ENCODE data around the gene TTBK1.

The TTBK1 gene

DNA sequence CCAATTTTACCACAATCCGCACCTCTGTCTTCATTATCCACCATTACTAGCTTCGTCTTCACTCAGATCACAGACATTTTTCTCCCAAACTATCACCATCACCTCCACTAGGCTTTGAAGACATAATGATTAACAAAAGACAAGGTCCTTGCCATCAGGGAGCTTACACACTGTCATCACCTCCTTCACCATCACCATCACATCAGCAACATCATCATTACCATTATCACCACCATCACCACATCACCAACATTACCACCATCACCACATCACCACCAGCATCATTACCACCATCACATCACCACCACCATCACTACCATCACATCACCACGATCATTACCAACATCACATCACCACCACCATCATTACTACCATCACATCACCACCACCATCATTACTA, 50.4 kb downstream of the TTBK1 start:
- Histone ChIP-seq H3K9me3 (no peaks in the 10 kb centered on the region), H3K36me3 (no peaks in the 10 kb centered on the region), H3K27ac (no peak overlapping the region), H3K4me3 (ENCODE audit: low read depth in 1 of 2, low read length in 1 of 2) (no peak overlapping the region), H3K4me1 (ENCODE audit: control insufficient read depth in 1 of 2, insufficient read depth in 1 of 2, low read depth in 1 of 2, low read length in 1 of 2) (no peaks in the 10 kb centered on the region), H3K27me3 (peaks cover 49% of the 10 kb centered on the region)
- TF ChIP-seq, protein P1, sequence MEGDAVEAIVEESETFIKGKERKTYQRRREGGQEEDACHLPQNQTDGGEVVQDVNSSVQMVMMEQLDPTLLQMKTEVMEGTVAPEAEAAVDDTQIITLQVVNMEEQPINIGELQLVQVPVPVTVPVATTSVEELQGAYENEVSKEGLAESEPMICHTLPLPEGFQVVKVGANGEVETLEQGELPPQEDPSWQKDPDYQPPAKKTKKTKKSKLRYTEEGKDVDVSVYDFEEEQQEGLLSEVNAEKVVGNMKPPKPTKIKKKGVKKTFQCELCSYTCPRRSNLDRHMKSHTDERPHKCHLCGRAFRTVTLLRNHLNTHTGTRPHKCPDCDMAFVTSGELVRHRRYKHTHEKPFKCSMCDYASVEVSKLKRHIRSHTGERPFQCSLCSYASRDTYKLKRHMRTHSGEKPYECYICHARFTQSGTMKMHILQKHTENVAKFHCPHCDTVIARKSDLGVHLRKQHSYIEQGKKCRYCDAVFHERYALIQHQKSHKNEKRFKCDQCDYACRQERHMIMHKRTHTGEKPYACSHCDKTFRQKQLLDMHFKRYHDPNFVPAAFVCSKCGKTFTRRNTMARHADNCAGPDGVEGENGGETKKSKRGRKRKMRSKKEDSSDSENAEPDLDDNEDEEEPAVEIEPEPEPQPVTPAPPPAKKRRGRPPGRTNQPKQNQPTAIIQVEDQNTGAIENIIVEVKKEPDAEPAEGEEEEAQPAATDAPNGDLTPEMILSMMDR (IDR thresholded peaks at IDR 0.05), result no peak

DNA sequence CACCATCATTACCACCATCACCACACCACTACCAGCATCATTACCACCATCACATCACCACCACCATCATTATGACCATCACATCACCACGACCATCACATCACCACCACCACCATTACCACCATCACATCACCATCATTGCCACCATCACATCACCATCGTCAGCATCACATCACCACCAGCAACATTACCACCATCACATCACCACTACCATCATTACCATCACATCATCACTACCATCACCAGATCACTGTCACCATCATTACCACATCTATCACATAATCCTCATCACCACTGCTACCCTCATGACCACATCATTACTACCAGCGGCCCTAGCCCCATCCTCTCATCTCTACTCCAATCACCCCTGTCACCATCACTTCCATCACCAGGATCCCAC, 51.3 kb downstream of the TTBK1 start:
- Histone ChIP-seq H3K27me3 (peaks cover 49% of the 10 kb centered on the region), H3K36me3 (no peaks in the 10 kb centered on the region), H3K27ac (no peak overlapping the region), H3K4me3 (ENCODE audit: low read depth in 1 of 2, low read length in 1 of 2) (no peak overlapping the region), H3K4me1 (ENCODE audit: control insufficient read depth in 1 of 2, insufficient read depth in 1 of 2, low read depth in 1 of 2, low read length in 1 of 2) (no peaks in the 10 kb centered on the region), H3K9me3 (no peaks in the 10 kb centered on the region)
- TF ChIP-seq, protein P1 (IDR thresholded peaks at IDR 0.05), result no peak

DNA sequence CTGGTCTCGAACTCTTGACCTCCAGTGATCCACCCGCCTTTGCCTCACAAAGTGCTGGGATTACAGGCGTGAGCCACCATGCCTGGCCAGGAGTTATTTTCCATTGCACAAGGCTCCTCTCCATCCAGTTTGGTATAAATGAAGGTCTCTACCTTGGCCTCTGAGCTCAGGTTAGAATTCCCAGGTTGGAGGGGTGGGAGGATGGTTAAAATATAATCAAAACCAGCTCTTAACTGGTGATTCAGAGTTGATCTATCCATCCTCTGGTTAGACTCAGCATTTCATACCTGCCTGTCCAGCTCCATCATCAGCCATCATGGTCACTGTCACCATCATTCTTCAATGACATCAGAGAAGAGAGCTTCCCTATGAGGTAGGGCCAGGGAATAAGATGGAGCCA, 52.2 kb downstream of the TTBK1 start:
- TF ChIP-seq, protein P1 (IDR thresholded peaks at IDR 0.05), result no peak
- Histone ChIP-seq H3K36me3 (no peaks in the 10 kb centered on the region), H3K4me3 (ENCODE audit: low read depth in 1 of 2, low read length in 1 of 2) (no peak overlapping the region), H3K27me3 (peaks cover 51% of the 10 kb centered on the region), H3K9me3 (no peaks in the 10 kb centered on the region), H3K27ac (no peak overlapping the region), H3K4me1 (ENCODE audit: control insufficient read depth in 1 of 2, insufficient read depth in 1 of 2, low read depth in 1 of 2, low read length in 1 of 2) (no peaks in the 10 kb centered on the region)

DNA sequence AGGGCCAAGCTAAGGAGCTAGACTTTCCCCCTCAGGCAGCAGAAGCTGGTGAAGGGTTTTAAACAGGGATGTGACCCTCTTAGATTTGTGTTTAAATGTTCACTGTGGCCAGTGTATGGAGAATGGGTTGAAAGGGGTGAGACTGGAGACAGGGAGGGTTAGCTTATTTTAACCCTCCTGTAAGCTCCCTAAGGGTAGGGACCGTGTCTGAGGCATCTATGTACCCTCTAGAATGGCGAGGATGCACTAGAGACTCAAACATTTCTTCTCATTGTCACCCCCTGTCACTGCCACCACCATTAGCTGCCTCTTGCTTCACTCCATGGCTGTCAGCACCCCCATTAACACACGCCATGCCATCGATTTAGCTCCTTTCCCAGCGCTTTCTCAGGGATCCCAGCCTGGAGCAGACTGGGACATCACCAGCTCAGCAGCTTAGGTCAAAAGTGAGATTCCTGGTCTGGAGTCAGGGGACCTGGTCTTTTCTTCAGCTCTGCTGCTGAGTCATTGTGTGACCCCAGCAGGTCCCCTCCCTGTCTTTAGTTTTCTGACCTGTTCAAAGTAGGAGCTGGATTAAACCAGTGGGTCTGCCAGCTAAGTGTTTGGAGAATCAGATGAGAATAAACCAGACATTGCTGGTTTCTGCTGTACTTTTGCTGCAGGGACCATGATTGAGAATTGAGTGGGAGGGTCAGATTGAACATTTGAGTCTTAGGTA, 53.7 kb downstream of the TTBK1 start:
- Histone ChIP-seq H3K9me3 (no peaks in the 10 kb centered on the region), H3K4me1 (ENCODE audit: control insufficient read depth in 1 of 2, insufficient read depth in 1 of 2, low read depth in 1 of 2, low read length in 1 of 2) (no peaks in the 10 kb centered on the region), H3K36me3 (no peaks in the 10 kb centered on the region), H3K27me3 (peaks cover 51% of the 10 kb centered on the region), H3K27ac (no peak overlapping the region), H3K4me3 (ENCODE audit: low read depth in 1 of 2, low read length in 1 of 2) (no peak overlapping the region)
- TF ChIP-seq, protein P1 (IDR thresholded peaks at IDR 0.05), result no peak

DNA sequence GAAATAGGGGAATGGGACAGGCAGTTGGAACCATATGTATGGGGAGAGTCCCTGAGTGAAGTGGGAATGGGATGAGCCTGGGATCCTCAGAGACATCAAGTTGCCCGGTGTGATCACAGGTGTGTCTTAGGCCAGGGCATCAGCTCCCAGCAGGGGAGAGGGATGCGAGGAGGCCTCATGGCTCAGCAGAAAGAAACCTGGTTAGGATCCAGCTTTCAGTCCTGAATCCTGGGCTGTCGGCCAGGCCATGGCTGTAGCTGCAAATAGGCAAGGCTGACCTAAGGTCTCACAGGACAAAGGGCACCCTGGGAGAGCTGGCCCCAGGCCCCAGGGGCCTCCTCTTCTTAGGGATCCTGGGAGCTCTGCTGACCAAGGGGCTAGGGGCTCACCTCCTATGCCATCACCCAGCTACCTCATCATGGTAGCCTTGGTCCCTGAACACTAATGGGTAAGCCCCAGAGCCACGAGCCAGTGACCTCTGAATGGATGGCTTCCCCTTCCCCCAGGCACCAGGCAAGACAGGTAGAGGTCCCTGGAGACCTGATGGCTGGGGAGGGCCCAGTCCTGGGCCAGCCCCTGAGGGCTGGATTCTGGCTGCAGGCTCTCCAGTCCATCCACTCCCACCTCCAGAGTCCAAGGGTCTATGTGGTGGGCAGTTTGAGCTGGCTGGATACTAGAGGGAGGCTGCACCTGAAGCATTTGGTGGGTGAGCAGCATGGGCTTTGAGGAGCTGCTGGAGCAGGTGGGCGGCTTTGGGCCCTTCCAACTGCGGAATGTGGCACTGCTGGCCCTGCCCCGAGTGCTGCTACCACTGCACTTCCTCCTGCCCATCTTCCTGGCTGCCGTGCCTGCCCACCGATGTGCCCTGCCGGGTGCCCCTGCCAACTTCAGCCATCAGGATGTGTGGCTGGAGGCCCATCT, 54.6 kb downstream of the TTBK1 start, which contains the start of gene SLC22A7:
Gene SLC22A7 (plus strand): TSS at position 617 of the 921 bp plus-strand sequence. CDS start 99 bp downstream, at position 716.
- no peaks in the 10 kb centered on the region for H3K36me3 ChIP-seq
- H3K4me3 ChIP-seq (ENCODE audit: low read depth in 1 of 2, low read length in 1 of 2), result no peak within 1 kb of the TSS
- no peaks in the 10 kb centered on the region for H3K4me1 ChIP-seq (ENCODE audit: control insufficient read depth in 1 of 2, insufficient read depth in 1 of 2, low read depth in 1 of 2, low read length in 1 of 2)
- H3K27ac ChIP-seq, result no peak within 1 kb of the TSS
- peaks cover 49% of the 10 kb centered on the region for H3K27me3 ChIP-seq
- H3K9me3 ChIP-seq, result no peaks in the 10 kb centered on the region
- TF ChIP-seq, protein P1 (IDR thresholded peaks at IDR 0.05), result no peak

Measured in neutrophil (primary cell).